ENCODE data around the gene PSMB2. TPM values are rescaled to one million over a fixed set of nuclear protein-coding genes. Genes with fewer than 3 reads are reported as not detected.
A peak's percentile ranks its signal among the peaks of the same experiment; 100 is the strongest.

Gene PSMB2
- total RNA-seq, 1 donor from 2014 or later, result 69.9 TPM

GRCh38 chr1:35565742-35566133 lies 75.6 kb downstream of the PSMB2 start:
- Mint-ChIP-seq H3K9me3 (ENCODE audit: unreplicated experiment) (no peaks in the 10 kb centered on the region), H3K27ac (ENCODE audit: unreplicated experiment) (no peak overlapping the region), H3K4me3 (ENCODE audit: unreplicated experiment) (no peak overlapping the region), H3K36me3 (ENCODE audit: low read depth, unreplicated experiment) (peaks cover 27% of the 10 kb centered on the region), H3K4me1 (ENCODE audit: unreplicated experiment) (peaks cover 16% of the 10 kb centered on the region), H3K27me3 (ENCODE audit: unreplicated experiment) (peaks cover 7% of the 10 kb centered on the region)
- no peak for DNase-seq (ENCODE audit: low spot score)
- no peak for TF ChIP-seq CTCF (IDR thresholded peaks at IDR 0.05; ENCODE audit: unreplicated experiment)

- no peaks in the 10 kb centered on the region for H3K9me3 Mint-ChIP-seq (ENCODE audit: unreplicated experiment)
Measured at GRCh38 chr1:35564884-35565741, 76.2 kb downstream of the PSMB2 start.

GRCh38 chr1:35564037-35564883 lies 77.1 kb downstream of the PSMB2 start:
- Mint-ChIP-seq H3K27ac (ENCODE audit: unreplicated experiment) (peak overlapping the region; percentile 45), H3K4me1 (ENCODE audit: unreplicated experiment) (peaks cover 16% of the 10 kb centered on the region), H3K27me3 (ENCODE audit: unreplicated experiment) (peaks cover 12% of the 10 kb centered on the region), H3K9me3 (ENCODE audit: unreplicated experiment) (no peaks in the 10 kb centered on the region), H3K4me3 (ENCODE audit: unreplicated experiment) (peak overlapping the region; percentile 68), H3K36me3 (ENCODE audit: low read depth, unreplicated experiment) (peaks cover 27% of the 10 kb centered on the region)
- TF ChIP-seq CTCF (IDR thresholded peaks at IDR 0.05; ENCODE audit: unreplicated experiment), result peak; percentile 72
- peak; percentile 85 for DNase-seq (ENCODE audit: low spot score)

More at GRCh38 chr1:35564884-35565741, 76.2 kb downstream of the PSMB2 start:
- Mint-ChIP-seq H3K4me1 (ENCODE audit: unreplicated experiment) (peaks cover 16% of the 10 kb centered on the region), H3K27ac (ENCODE audit: unreplicated experiment) (peak overlapping the region; percentile 45), H3K36me3 (ENCODE audit: low read depth, unreplicated experiment) (peaks cover 27% of the 10 kb centered on the region), H3K27me3 (ENCODE audit: unreplicated experiment) (peaks cover 6% of the 10 kb centered on the region), H3K4me3 (ENCODE audit: unreplicated experiment) (peak overlapping the region; percentile 68)
- no peak for DNase-seq (ENCODE audit: low spot score)
- peak; percentile 34 for TF ChIP-seq CTCF (IDR thresholded peaks at IDR 0.05; ENCODE audit: unreplicated experiment)

- Mint-ChIP-seq H3K27ac (ENCODE audit: unreplicated experiment) (no peak overlapping the region), H3K4me3 (ENCODE audit: unreplicated experiment) (no peak overlapping the region), H3K36me3 (ENCODE audit: low read depth, unreplicated experiment) (peaks cover 23% of the 10 kb centered on the region), H3K9me3 (ENCODE audit: unreplicated experiment) (no peaks in the 10 kb centered on the region), H3K27me3 (ENCODE audit: unreplicated experiment) (peaks cover 10% of the 10 kb centered on the region), H3K4me1 (ENCODE audit: unreplicated experiment) (peaks cover 17% of the 10 kb centered on the region)
- no peak for TF ChIP-seq CTCF (IDR thresholded peaks at IDR 0.05; ENCODE audit: unreplicated experiment)
- no peak for DNase-seq (ENCODE audit: low spot score)
Measured at GRCh38 chr1:35563166-35563565, 78.2 kb downstream of the PSMB2 start.

Data from endothelial cell (in vitro differentiated cells).